CD4-positive, alpha-beta T cell (primary cell): ENCODE results near the gene UNC13B. TPM values are rescaled to one million over a fixed set of nuclear protein-coding genes. Genes with fewer than 3 reads are reported as not detected.

ENCODE experiments used
- ATAC-seq: fragments of 200-7000 bp; cut with Tn5 transposase; one replicate; pipeline ENCODE4 v1.10.0; 2022; ENCODE audit warnings: mild to moderate bottlenecking; ENCODE audit not compliant: poor library complexity
- CTCF ChIA-PET: fragments of 350-600 bp; sonication (Branson Sonifier 250); formaldehyde crosslinking; loops from one replicate; lab custom pipeline; 2021; ENCODE audit warnings: antibody characterized with exemption, inconsistent platforms; lab: Charles Lee
- POLR2A ChIA-PET: fragments of 350-600 bp; sonication (Branson Sonifier 250); formaldehyde crosslinking; loops from one replicate; lab custom pipeline; 2021; ENCODE audit warnings: antibody characterized with exemption, inconsistent platforms; lab: Charles Lee
- DNase-seq, 14 experiments: peaks; one replicate each; pipeline ENCODE4 v3.0.0-alpha.2; 2013 to 2020; ENCODE audit warnings: mixed read lengths in 2 of 14
- H3K27ac ChIP-seq, 2 donors: one replicate each; pipeline versions ENCODE4 v1.5.1 to v1.7.0; 2013; ENCODE audit warnings: low read length in 2 of 2, low read depth in 1 of 2, mild to moderate bottlenecking in 1 of 2
- H3K27me3 ChIP-seq, 2 experiments: 1 replicate in 1 of 2; 2 replicates in 1 of 2; pipeline versions ENCODE4 v1.6.1 to v1.7.0; 2013; ENCODE audit warnings: low read length in 2 of 2, control low read depth in 1 of 2, mild to moderate bottlenecking in 1 of 2, moderate library complexity in 1 of 2; ENCODE audit not compliant: insufficient read depth in 2 of 2, control insufficient read depth in 1 of 2
- H3K36me3 ChIP-seq: one replicate; pipeline ENCODE4 v1.6.1; 2013; ENCODE audit warnings: low read length, control low read depth; ENCODE audit not compliant: insufficient read depth
- H3K4me1 ChIP-seq: one replicate; pipeline ENCODE4 v1.6.1; 2013; ENCODE audit warnings: low read length, control low read depth; ENCODE audit not compliant: insufficient read depth
- H3K4me3 ChIP-seq: one replicate; pipeline ENCODE4 v1.5.1; 2013; ENCODE audit warnings: mild to moderate bottlenecking, low read length, moderate library complexity
- H3K9me3 ChIP-seq, 2 experiments: 1 replicate in 1 of 2; 2 replicates in 1 of 2; pipeline versions ENCODE4 v1.6.1 to v1.7.0; 2013; ENCODE audit warnings: low read length in 2 of 2, mild to moderate bottlenecking in 2 of 2, control low read depth in 1 of 2, moderate library complexity in 1 of 2; ENCODE audit not compliant: control insufficient read depth in 1 of 2, insufficient read depth in 1 of 2
- H3K27ac Mint-ChIP-seq: one replicate; pipeline ENCODE4 v1.8.0; 2020; ENCODE audit warnings: mixed read lengths
- H3K27me3 Mint-ChIP-seq: one replicate; pipeline ENCODE4 v1.8.0; 2021; ENCODE audit warnings: mixed read lengths
- H3K36me3 Mint-ChIP-seq: one replicate; pipeline ENCODE4 v1.8.0; 2021; ENCODE audit warnings: low read depth, mixed read lengths
- H3K4me1 Mint-ChIP-seq: one replicate; pipeline ENCODE4 v1.8.0; 2021; ENCODE audit warnings: low read depth, mixed read lengths
- H3K4me3 Mint-ChIP-seq: one replicate; pipeline ENCODE4 v1.8.0; 2020; ENCODE audit warnings: mild to moderate bottlenecking, mixed read lengths
- H3K9me3 Mint-ChIP-seq: one replicate; pipeline ENCODE4 v1.8.0; 2020; ENCODE audit warnings: mixed read lengths
- CTCF ChIP-seq: fragments of 200-600 bp; IDR thresholded peaks from one replicate; pipeline ENCODE4 v1.8.0; 2022; ENCODE audit warnings: antibody characterized with exemption, mild to moderate bottlenecking
- intact Hi-C, 2 experiments: fragments of 100-400 bp; cut with DNase I in 1 of 2; cut with micrococcal nuclease in 1 of 2; formaldehyde crosslinking; loops; one replicate each; pipeline versions ENCODE4 v1.15.1 to v1.9.0; 2023 to 2025; cut with DNase I, micrococcal nuclease
- total RNA-seq, 174 experiments: library from RNA in 2 of 174; stranded (reverse) in 2 of 174; gene quantifications; one replicate each; pipeline ENCODE4 v1.2.3 and lab custom pipeline; 2021 to 2026

UNC13B gene
- total RNA-seq, 2 experiments from 2014 or later: 0.38 to 0.84 TPM

DNA sequence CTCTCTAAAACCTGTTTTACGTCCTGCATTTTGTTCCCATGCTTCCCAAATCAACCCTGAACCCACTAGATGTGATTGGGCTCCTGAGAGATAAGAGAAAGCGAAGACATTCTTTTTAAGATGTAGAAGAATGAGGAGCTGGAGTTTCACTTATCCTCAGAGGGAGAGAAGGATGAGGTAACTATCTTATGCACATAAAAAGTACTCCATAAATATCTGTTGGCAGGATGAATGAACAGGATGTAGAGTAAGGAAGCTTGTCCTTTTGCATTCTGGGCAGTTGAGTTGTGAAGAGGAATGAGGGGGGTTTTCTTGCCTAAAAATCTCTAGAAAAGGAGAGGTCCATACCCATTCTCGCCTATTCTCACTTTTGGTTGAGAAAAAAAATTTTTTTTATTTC is 163.2 kb downstream of the UNC13B start:
- Histone ChIP-seq H3K9me3 (no peaks in the 10 kb centered on the region), H3K4me1 (no peaks in the 10 kb centered on the region), H3K4me3 (no peak overlapping the region), H3K27me3 (no peaks in the 10 kb centered on the region), H3K27ac (no peak overlapping the region), H3K36me3 (no peaks in the 10 kb centered on the region)
- Mint-ChIP-seq H3K9me3 (no peaks in the 10 kb centered on the region), H3K4me1 (no peaks in the 10 kb centered on the region), H3K36me3 (no peaks in the 10 kb centered on the region), H3K27me3 (peaks cover 4% of the 10 kb centered on the region), H3K4me3 (no peak overlapping the region), H3K27ac (no peak overlapping the region)
- intact Hi-C loops: loop anchor here in 1 of 2 experiments (1.0 kb wide), 1 partner anchor 22 kb away; no protein-coding TSS in a partner anchor
- TF ChIP-seq CTCF: no peak
- ChIA-PET POLR2A (no interaction called here), CTCF (no interaction called here)
- no peak for DNase-seq
- ATAC-seq: no peak

DNA sequence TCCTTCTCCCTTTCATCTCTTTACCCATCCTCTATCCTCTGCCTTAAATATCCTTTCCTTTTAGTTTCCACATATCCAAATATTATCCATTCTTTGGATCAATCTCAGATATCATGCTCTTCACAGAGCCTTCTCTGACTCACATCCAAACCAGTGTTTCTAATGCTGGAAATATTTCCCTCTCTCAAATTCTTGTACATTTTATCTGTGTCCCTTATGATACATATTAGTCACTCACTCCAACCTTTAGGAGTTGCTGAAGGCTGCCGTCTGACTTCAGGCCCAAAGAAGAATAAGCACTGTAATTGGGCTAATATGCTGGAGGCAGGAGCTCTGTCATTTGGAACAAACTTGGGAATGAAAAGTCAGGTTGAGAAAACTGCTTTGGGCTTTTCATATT is 171.7 kb downstream of the UNC13B start:
- no peak overlapping the region for H3K4me3 Mint-ChIP-seq
- no peak overlapping the region for H3K27ac Mint-ChIP-seq
- Histone ChIP-seq H3K36me3 (no peaks in the 10 kb centered on the region), H3K9me3 (no peaks in the 10 kb centered on the region), H3K27ac (no peak overlapping the region), H3K4me1 (no peaks in the 10 kb centered on the region), H3K4me3 (no peak overlapping the region), H3K27me3 (no peaks in the 10 kb centered on the region)
- ChIA-PET POLR2A (no interaction called here), CTCF (no interaction called here)
- TF ChIP-seq CTCF: no peak
- H3K27me3 Mint-ChIP-seq: no peaks in the 10 kb centered on the region
- intact Hi-C loops: no loop called here
- H3K9me3 Mint-ChIP-seq: no peaks in the 10 kb centered on the region
- ATAC-seq (no peak), DNase-seq (no peak)
- H3K4me1 Mint-ChIP-seq: no peaks in the 10 kb centered on the region
- no peaks in the 10 kb centered on the region for H3K36me3 Mint-ChIP-seq

DNA sequence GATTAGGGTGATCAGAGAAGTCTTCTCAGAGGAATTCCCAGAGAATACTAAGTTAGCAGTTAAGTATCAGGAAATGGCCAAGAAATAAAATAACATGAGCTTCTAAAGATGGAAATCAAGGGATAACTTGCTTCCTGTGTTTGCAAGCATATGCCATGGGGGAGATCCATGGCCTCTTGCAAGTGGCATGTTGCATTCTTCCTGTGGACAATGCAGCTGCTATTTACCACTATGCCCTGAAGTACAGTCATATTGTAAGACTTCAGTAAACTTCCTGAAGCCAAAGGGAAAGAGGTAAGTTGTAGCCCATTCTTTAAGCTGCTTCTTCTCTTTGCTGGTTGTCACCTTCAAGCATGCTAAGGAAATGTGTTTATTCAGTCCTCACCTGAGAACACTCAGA is 173.4 kb downstream of the UNC13B start:
- Histone ChIP-seq H3K36me3 (no peaks in the 10 kb centered on the region), H3K4me1 (no peaks in the 10 kb centered on the region), H3K4me3 (no peak overlapping the region), H3K9me3 (no peaks in the 10 kb centered on the region), H3K27me3 (no peaks in the 10 kb centered on the region), H3K27ac (no peak overlapping the region)
- TF ChIP-seq CTCF: no peak
- intact Hi-C loops: no loop called here
- Mint-ChIP-seq H3K27ac (no peak overlapping the region), H3K36me3 (no peaks in the 10 kb centered on the region), H3K4me1 (no peaks in the 10 kb centered on the region), H3K9me3 (no peaks in the 10 kb centered on the region), H3K27me3 (no peaks in the 10 kb centered on the region), H3K4me3 (no peak overlapping the region)
- ChIA-PET CTCF (no interaction called here), POLR2A (no interaction called here)
- DNase-seq (no peak), ATAC-seq (no peak)
